ENCODE measurements around the gene PJA2.
"Not testable (repeated sequence)": the region's sequence is repeated elsewhere in the genome, so short reads cannot be mapped to it uniquely, and the experiment has no call there.

PJA2 gene

DNA sequence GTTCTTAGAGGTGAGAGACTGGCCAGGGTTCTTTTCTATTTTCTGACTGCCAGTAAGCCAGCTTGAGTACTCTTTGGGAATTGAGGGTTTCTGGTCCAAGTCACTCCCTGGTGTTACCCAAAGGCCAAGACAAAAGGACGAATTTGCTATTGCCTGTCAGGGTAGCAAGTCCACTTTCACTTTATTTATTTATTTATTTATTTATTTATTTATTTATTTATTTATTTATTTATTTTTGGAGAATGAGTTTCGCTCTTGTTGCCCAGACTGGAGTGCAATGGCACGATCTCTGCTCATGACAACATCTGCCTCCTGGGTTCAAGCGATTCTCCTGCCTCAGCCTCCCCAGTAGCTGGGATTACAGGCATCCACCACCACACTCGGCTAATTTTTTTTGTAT, 15.7 kb upstream of the PJA2 start:
- H3K4me3 ChIP-seq (ENCODE audit: low read length); H3K4me1 ChIP-seq (ENCODE audit: insufficient read depth, low read length); H3K9ac ChIP-seq (ENCODE audit: low read depth, low read length); H3K9me3 ChIP-seq (ENCODE audit: insufficient read depth, low read depth, low read length); H3K36me3 ChIP-seq (ENCODE audit: insufficient read depth, low read length); H3K27me3 ChIP-seq (ENCODE audit: insufficient read depth, low read length); H3K27ac ChIP-seq (ENCODE audit: low read depth, low read length): not testable (repeated sequence)
- 92% methylated on average over 4 of the region's 5 CpGs for WGBS

DNA sequence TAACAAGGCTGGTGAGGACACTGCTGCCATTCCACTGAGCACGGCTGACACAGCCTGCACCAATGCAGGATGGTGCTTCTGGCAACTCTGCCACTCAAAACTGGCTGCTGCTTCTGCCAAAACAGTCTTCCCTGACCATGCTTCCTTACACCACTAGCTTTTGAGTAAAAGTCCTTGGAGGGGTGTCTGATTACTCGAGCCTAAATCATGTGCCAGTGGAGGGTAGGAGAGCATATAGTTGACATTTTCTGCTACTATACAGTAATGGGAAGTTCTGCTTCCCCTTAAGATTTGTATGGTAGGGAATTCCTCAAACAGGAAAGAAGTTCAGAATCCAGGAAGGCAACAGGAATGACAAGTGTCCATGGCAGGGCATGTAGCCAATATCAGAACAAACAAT, 12.2 kb upstream of the PJA2 start:
- H3K9me3 ChIP-seq (ENCODE audit: insufficient read depth, low read depth, low read length), result peaks cover 2% of the 10 kb centered on the region; the same call in 1 of the 2 replicates
- 94% methylated on average over 2 of the region's 2 CpGs for WGBS
- H3K36me3 ChIP-seq (ENCODE audit: insufficient read depth, low read length), result no peaks in the 10 kb centered on the region
- H3K27ac ChIP-seq (ENCODE audit: low read depth, low read length), result no peak overlapping the region
- no peaks in the 10 kb centered on the region for H3K4me1 ChIP-seq (ENCODE audit: insufficient read depth, low read length)
- H3K9ac ChIP-seq (ENCODE audit: low read depth, low read length), result no peak overlapping the region
- H3K27me3 ChIP-seq (ENCODE audit: insufficient read depth, low read length), result no peaks in the 10 kb centered on the region
- no peak overlapping the region for H3K4me3 ChIP-seq (ENCODE audit: low read length)

DNA sequence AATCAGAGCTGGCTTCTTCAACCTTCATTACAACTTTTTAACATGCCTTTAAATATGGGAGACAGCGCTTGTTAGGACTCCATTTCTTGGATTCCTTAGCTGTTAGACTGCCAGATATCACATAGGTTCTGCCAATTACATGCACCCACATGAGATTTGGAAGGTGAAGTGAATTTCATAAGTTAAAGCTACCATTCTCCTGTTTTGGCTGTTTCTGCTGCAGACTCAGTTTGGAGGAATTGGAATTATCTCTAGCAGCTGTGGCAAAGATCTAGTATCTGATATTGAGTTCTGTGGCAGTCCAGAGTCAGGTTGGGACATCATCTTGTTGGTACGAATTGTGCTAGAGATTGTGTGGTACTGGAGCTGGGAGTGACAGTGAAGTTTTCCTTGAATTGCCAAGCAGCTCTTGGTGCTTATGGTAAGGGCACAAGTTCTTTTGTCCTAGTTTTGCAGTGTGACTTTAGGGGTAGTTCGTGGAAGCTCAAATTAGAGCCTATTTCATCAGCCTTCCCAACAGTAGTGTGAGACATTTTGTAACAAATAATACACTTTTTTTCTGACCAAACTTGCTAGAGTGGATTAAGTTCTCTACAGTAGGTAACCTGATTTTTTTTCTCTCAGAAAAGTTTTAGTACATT, 9.1 kb upstream of the PJA2 start:
- WGBS, result 83% methylated on average over 3 of the region's 3 CpGs
- Histone ChIP-seq H3K36me3 (ENCODE audit: insufficient read depth, low read length) (no peaks in the 10 kb centered on the region), H3K9me3 (ENCODE audit: insufficient read depth, low read depth, low read length) (peaks cover 4% of the 10 kb centered on the region; the same call in 1 of the 2 replicates), H3K4me3 (ENCODE audit: low read length) (no peak overlapping the region), H3K9ac (ENCODE audit: low read depth, low read length) (no peak overlapping the region), H3K27me3 (ENCODE audit: insufficient read depth, low read length) (no peaks in the 10 kb centered on the region), H3K27ac (ENCODE audit: low read depth, low read length) (no peak overlapping the region), H3K4me1 (ENCODE audit: insufficient read depth, low read length) (no peaks in the 10 kb centered on the region)

DNA sequence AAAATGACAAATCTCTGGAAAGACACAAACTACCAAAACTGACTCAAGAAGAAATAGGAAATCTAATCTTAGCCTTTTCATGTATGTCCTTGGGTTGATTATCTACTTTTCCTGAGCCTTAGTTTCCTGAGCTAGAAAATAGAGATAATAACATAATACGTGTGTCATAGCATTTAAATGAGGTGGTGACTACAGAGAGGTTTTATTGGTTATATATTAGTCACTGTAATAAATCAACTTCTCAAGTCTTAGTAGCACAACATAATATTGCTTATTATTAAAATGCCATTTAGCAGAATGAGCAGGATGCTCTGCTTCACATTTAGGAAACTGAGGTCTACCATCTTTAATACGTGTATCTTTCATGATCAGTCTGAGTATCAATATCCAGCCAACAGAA, 7.1 kb upstream of the PJA2 start:
- Histone ChIP-seq H3K9me3 (ENCODE audit: insufficient read depth, low read depth, low read length) (peaks cover 4% of the 10 kb centered on the region; the same call in 1 of the 2 replicates), H3K9ac (ENCODE audit: low read depth, low read length) (no peak overlapping the region), H3K36me3 (ENCODE audit: insufficient read depth, low read length) (no peaks in the 10 kb centered on the region), H3K4me3 (ENCODE audit: low read length) (no peak overlapping the region), H3K27ac (ENCODE audit: low read depth, low read length) (no peak overlapping the region), H3K27me3 (ENCODE audit: insufficient read depth, low read length) (no peaks in the 10 kb centered on the region), H3K4me1 (ENCODE audit: insufficient read depth, low read length) (peaks cover 13% of the 10 kb centered on the region)
- WGBS, result 92% methylated on average over 1 of the region's 2 CpGs

DNA sequence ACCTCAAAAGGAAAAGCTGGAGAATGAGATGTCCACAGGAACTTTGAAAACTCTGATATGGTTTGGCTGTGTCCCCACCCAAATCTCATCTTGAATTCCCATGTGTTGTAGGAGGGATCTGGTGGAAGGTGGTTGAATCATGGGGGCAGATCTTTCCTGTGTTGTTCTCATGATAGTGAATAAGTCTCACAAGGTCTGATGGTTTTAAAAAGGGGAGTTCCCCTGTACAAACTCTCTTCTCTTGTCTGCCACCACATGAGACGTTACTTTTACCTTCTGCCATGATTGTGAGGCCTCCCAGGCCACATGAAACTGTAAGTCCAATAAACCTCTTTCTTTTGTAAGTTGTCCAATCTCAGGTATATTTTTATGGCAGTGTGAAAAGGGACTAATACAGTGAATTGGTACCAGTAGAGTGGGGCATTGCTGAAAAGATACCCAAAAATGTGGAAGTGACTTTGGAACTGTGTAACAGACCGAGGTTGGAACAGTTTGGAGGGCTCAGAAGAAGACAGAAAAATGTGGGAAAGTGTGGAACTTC, 4.2 kb upstream of the PJA2 start:
- not testable (repeated sequence) for H3K9ac ChIP-seq (ENCODE audit: low read depth, low read length); H3K4me3 ChIP-seq (ENCODE audit: low read length); H3K36me3 ChIP-seq (ENCODE audit: insufficient read depth, low read length); H3K9me3 ChIP-seq (ENCODE audit: insufficient read depth, low read depth, low read length); H3K27me3 ChIP-seq (ENCODE audit: insufficient read depth, low read length)
- WGBS, result 94% methylated on average over 2 of the region's 2 CpGs
- H3K27ac ChIP-seq (ENCODE audit: low read depth, low read length), result peak overlapping the region; percentile 60; the same call in 1 of the 2 replicates
- peaks cover 22% of the 10 kb centered on the region for H3K4me1 ChIP-seq (ENCODE audit: insufficient read depth, low read length)

DNA sequence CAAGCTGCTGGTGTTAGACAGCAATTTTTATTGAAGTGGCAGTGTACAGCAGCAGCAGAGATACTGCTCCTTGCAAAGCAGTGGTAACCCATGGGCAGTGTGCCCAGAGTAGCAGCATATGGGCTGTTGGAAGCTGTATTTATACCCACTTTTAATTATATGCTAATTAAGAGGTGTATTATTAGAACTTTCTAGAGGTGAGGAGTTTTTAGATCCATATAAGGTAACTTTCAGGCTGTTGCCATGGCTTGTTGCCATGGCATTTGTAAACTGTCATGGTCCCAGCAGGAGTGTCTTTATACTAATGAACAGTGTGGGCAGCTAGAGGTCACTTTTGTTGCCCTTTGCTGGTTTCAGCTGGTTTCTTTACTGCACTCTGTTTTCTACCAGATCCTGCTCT, 3.7 kb upstream of the PJA2 start:
- Histone ChIP-seq H3K4me3 (ENCODE audit: low read length) (no peak overlapping the region), H3K9ac (ENCODE audit: low read depth, low read length) (peak overlapping the region; percentile 17; the same call in 1 of the 2 replicates), H3K36me3 (ENCODE audit: insufficient read depth, low read length) (no peaks in the 10 kb centered on the region), H3K4me1 (ENCODE audit: insufficient read depth, low read length) (peaks cover 25% of the 10 kb centered on the region), H3K9me3 (ENCODE audit: insufficient read depth, low read depth, low read length) (peaks cover 4% of the 10 kb centered on the region; the same call in 1 of the 2 replicates), H3K27ac (ENCODE audit: low read depth, low read length) (peak overlapping the region; percentile 81), H3K27me3 (ENCODE audit: insufficient read depth, low read length) (no peaks in the 10 kb centered on the region)

DNA sequence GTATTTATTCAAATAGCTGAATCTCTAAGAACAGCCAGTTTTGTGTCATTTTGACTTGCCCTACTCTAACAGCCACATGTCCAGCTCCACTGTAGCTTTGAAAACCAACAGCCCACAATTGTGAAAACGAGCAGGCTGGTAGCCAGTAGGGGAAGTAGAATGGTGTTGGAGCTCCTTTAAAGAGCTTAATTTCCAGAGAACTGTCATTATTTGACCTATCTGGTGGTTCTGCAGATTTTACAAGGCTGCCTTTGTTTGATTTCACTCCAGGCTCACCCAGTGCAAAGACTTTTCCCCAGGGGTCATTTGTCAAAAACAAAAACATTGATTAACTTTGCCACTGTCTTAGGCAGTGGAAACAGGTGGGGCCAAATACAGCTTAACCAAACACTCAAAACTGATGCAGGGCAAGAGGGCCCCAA, 3.2 kb upstream of the PJA2 start:
- WGBS, result 20% methylated on average over 1 of the region's 1 CpG

DNA sequence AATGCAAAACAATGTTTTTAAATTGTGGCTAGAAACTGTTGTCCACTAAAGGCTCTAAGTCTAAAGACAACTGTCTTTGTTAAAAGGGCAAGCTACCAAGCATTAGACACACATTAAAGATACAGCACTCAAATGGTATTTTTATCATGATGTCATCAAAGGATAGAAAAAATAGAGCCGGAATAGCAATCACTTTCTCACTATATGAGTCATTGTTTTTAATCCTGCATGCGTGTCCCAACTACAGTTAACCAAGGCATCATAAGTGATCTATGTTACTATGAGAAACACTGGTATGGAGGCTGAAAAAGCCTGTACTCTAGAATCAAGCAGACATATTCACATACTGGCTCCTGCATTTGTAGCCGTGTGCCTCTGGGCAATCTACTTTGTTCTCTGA, 1.9 kb upstream of the PJA2 start:
- H3K9ac ChIP-seq (ENCODE audit: low read depth, low read length), result no peak overlapping the region
- H3K27me3 ChIP-seq (ENCODE audit: insufficient read depth, low read length), result no peaks in the 10 kb centered on the region
- no peaks in the 10 kb centered on the region for H3K36me3 ChIP-seq (ENCODE audit: insufficient read depth, low read length)
- WGBS, result 96% methylated on average over 2 of the region's 3 CpGs
- peaks cover 33% of the 10 kb centered on the region for H3K4me1 ChIP-seq (ENCODE audit: insufficient read depth, low read length)
- 0 out of 2 replicates have a peak, but pooled peaks cover 2% of the 10 kb centered on the region for H3K9me3 ChIP-seq (ENCODE audit: insufficient read depth, low read depth, low read length)
- H3K4me3 ChIP-seq (ENCODE audit: low read length), result peak overlapping the region; percentile 69; the same call in 1 of the 2 replicates
- peak overlapping the region; percentile 32; the same call in 1 of the 2 replicates for H3K27ac ChIP-seq (ENCODE audit: low read depth, low read length)

More for the DNA sequence above, 3.2 kb upstream of the PJA2 start:
- Histone ChIP-seq H3K27me3 (ENCODE audit: insufficient read depth, low read length) (no peaks in the 10 kb centered on the region), H3K4me3 (ENCODE audit: low read length) (no peak overlapping the region), H3K4me1 (ENCODE audit: insufficient read depth, low read length) (peaks cover 30% of the 10 kb centered on the region), H3K9me3 (ENCODE audit: insufficient read depth, low read depth, low read length) (peaks cover 4% of the 10 kb centered on the region; the same call in 1 of the 2 replicates), H3K36me3 (ENCODE audit: insufficient read depth, low read length) (no peaks in the 10 kb centered on the region), H3K27ac (ENCODE audit: low read depth, low read length) (peak overlapping the region; percentile 81), H3K9ac (ENCODE audit: low read depth, low read length) (peak overlapping the region; percentile 17; the same call in 1 of the 2 replicates)

DNA sequence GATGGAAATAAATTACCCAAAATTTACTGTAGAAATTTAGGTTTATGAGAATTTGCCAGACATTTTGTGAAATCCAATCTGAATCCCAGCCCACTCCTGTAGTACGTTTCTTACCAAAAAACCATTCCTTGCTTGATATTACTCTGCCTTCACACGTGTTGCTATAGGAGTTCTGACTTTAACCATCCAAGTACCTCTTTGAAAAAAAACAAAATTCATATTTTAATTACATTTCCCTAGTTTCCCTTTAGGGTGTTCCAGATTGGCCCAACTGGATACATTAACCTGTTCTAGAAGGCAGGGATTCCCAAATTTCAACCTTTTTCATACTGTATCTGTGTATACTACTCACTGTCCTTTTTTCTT, 1.4 kb upstream of the PJA2 start:
- H3K9me3 ChIP-seq (ENCODE audit: insufficient read depth, low read depth, low read length), result 0 out of 2 replicates have a peak, but pooled peaks cover 2% of the 10 kb centered on the region
- H3K9ac ChIP-seq (ENCODE audit: low read depth, low read length), result peak overlapping the region; percentile 79
- H3K4me3 ChIP-seq (ENCODE audit: low read length), result peak overlapping the region; percentile 69
- peak overlapping the region; percentile 89; the same call in 1 of the 2 replicates for H3K27ac ChIP-seq (ENCODE audit: low read depth, low read length)
- no peaks in the 10 kb centered on the region for H3K27me3 ChIP-seq (ENCODE audit: insufficient read depth, low read length)
- no peaks in the 10 kb centered on the region for H3K36me3 ChIP-seq (ENCODE audit: insufficient read depth, low read length)
- peaks cover 37% of the 10 kb centered on the region for H3K4me1 ChIP-seq (ENCODE audit: insufficient read depth, low read length)
- 3% methylated on average over 2 of the region's 2 CpGs for WGBS

DNA sequence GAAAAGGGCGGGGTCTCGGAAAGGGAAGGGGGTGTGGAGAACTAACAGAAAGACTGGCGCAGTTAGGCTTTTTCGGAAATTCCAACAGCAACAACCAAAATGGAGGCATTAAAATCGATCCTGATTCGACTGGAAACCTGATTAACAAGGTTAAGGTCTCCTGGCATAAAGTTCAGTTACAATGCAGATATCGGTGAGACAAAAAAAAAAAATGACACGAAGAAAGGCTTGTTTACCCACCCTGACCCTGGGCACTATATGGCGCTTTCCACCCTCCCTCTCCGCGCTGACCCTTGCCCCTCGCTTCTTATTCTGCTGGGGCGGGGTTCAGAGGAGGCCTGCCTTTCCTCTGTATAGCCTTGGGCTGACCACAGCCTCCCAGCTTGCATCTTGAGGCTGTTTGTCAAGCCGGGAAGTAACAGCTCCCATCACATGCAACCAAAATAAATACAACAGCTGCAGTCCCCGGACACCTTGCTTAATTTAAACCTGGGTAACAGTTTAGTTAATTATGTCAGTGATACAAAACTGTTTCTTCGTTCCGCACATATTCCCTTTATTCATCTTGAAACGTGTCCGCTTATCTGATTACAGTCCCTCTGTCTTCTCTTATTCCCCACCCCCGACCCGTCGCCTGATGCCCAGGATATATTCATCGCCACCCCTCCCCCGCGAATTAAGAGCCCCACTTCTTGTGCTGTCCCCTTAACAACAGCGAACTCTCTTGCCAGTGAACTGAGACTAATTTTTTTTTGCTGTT, 795 bp upstream of the PJA2 start:
- Histone ChIP-seq H3K36me3 (ENCODE audit: insufficient read depth, low read length) (no peaks in the 10 kb centered on the region), H3K27me3 (ENCODE audit: insufficient read depth, low read length) (no peaks in the 10 kb centered on the region), H3K9ac (ENCODE audit: low read depth, low read length) (peak overlapping the region; percentile 79), H3K27ac (ENCODE audit: low read depth, low read length) (peak overlapping the region; percentile 89), H3K4me1 (ENCODE audit: insufficient read depth, low read length) (peaks cover 41% of the 10 kb centered on the region), H3K9me3 (ENCODE audit: insufficient read depth, low read depth, low read length) (no peaks in the 10 kb centered on the region), H3K4me3 (ENCODE audit: low read length) (peak overlapping the region; percentile 69)
- WGBS, result 1% methylated on average over 25 of the region's 26 CpGs

Measured in HUES64 (cell line).